ENCODE measurements around the gene ENOX2.

Gene ENOX2

DNA sequence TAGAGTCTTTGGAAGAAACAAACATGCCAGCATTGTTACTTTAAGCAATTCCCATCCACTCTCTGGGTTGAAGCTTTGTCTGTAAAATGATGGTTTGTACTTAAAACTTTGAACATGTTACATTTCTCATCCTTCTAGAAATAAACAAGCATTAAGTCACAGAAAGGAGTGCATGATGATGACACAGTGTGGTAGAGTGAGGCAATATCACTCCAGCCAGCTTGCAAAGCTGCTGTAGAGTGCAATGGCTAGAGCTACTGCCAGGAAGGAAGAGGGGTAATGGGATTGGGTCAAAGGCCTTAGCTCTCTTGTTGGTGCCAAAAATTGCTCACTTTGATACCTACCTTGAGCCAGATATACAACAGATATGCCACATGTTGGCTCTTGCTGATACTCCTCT is 12.3 kb upstream of the ENOX2 start:
- ATAC-seq (ENCODE audit: insufficient read depth, low read depth) (no peak), DNase-seq (no peak)
- no peaks in the 10 kb centered on the region for H4K20me1 ChIP-seq (ENCODE audit: insufficient read depth, low read length)
- no peaks in the 10 kb centered on the region for H3K4me1 ChIP-seq (ENCODE audit: insufficient read depth, low read length)
- no peaks in the 10 kb centered on the region for H3K27me3 ChIP-seq (ENCODE audit: insufficient read depth, low read length, poor library complexity)
- no peak overlapping the region for H3K4me2 ChIP-seq (ENCODE audit: insufficient read depth, low read length)
- no peak overlapping the region for H3K27ac ChIP-seq (ENCODE audit: low read length)
- no peak overlapping the region for H3K4me3 ChIP-seq (ENCODE audit: low read depth in 1 of 2, low read length in 2 of 2)
- no peak overlapping the region for H2AFZ ChIP-seq (ENCODE audit: low read depth, low read length)
- no peak overlapping the region for H3K9ac ChIP-seq (ENCODE audit: low read depth, low read length)
- no peaks in the 10 kb centered on the region for H3K79me2 ChIP-seq (ENCODE audit: insufficient read depth, low read length)
- H3K36me3 ChIP-seq (ENCODE audit: insufficient read depth, low read length): no peaks in the 10 kb centered on the region
- TF ChIP-seq, protein P1, sequence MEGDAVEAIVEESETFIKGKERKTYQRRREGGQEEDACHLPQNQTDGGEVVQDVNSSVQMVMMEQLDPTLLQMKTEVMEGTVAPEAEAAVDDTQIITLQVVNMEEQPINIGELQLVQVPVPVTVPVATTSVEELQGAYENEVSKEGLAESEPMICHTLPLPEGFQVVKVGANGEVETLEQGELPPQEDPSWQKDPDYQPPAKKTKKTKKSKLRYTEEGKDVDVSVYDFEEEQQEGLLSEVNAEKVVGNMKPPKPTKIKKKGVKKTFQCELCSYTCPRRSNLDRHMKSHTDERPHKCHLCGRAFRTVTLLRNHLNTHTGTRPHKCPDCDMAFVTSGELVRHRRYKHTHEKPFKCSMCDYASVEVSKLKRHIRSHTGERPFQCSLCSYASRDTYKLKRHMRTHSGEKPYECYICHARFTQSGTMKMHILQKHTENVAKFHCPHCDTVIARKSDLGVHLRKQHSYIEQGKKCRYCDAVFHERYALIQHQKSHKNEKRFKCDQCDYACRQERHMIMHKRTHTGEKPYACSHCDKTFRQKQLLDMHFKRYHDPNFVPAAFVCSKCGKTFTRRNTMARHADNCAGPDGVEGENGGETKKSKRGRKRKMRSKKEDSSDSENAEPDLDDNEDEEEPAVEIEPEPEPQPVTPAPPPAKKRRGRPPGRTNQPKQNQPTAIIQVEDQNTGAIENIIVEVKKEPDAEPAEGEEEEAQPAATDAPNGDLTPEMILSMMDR (IDR thresholded peaks at IDR 0.05; ENCODE audit: borderline replicate concordance, extremely low read depth, low read length, poor library complexity, severe bottlenecking): no peak
- no peak for TF ChIP-seq EZH2 (IDR thresholded peaks at IDR 0.05; ENCODE audit: borderline replicate concordance, low read depth, low read length, severe bottlenecking)
- H3K9me3 ChIP-seq (ENCODE audit: insufficient read depth, low read length, severe bottlenecking): no peaks in the 10 kb centered on the region

DNA sequence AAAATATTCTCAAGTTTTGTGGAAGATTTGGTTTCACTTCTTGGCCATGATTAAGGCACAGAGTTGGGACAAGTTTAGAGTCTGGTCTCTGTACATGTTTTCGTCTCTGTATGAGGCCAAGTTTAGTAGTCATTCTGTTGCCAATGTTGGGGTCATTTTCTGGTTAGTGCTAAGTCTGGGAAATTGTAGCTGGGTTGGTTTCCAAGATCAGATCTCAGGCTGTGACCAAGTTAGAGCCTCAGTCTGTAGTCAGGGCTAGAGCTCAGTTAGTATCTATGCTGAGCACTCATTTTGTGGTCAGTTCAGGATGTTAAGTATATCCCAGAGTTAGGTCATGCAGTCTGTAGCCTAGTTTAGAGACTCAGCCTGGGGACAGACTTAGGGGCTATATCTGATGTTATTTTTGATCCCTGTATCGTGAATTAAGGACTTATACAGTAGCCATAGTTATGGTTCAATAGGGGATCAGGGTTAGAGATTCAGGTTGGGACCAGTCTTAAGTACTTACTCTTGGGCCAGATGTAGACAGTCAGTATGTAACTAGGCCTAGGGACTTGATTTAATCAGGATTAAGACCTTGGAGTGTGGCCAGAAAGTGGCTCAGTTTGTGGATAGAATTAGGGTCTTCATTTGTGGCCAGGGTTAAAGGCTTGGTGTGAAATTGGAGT is 6.6 kb upstream of the ENOX2 start:
- DNase-seq: no peak
- no peaks in the 10 kb centered on the region for H3K4me1 ChIP-seq (ENCODE audit: insufficient read depth, low read length)
- H3K79me2 ChIP-seq (ENCODE audit: insufficient read depth, low read length): no peaks in the 10 kb centered on the region
- H3K36me3 ChIP-seq (ENCODE audit: insufficient read depth, low read length): no peaks in the 10 kb centered on the region
- no peak overlapping the region for H2AFZ ChIP-seq (ENCODE audit: low read depth, low read length)
- no peak for ATAC-seq (ENCODE audit: insufficient read depth, low read depth)
- no peak overlapping the region for H3K27ac ChIP-seq (ENCODE audit: low read length)
- no peak overlapping the region for H3K4me2 ChIP-seq (ENCODE audit: insufficient read depth, low read length)
- no peaks in the 10 kb centered on the region for H3K27me3 ChIP-seq (ENCODE audit: insufficient read depth, low read length, poor library complexity)
- H3K9ac ChIP-seq (ENCODE audit: low read depth, low read length): no peak overlapping the region
- no peak for TF ChIP-seq EZH2 (IDR thresholded peaks at IDR 0.05; ENCODE audit: borderline replicate concordance, low read depth, low read length, severe bottlenecking)
- TF ChIP-seq, protein P1 (IDR thresholded peaks at IDR 0.05; ENCODE audit: borderline replicate concordance, extremely low read depth, low read length, poor library complexity, severe bottlenecking): no peak
- no peaks in the 10 kb centered on the region for H3K9me3 ChIP-seq (ENCODE audit: insufficient read depth, low read length, severe bottlenecking)
- H4K20me1 ChIP-seq (ENCODE audit: insufficient read depth, low read length): no peaks in the 10 kb centered on the region
- H3K4me3 ChIP-seq (ENCODE audit: low read depth in 1 of 2, low read length in 2 of 2): no peak overlapping the region

DNA sequence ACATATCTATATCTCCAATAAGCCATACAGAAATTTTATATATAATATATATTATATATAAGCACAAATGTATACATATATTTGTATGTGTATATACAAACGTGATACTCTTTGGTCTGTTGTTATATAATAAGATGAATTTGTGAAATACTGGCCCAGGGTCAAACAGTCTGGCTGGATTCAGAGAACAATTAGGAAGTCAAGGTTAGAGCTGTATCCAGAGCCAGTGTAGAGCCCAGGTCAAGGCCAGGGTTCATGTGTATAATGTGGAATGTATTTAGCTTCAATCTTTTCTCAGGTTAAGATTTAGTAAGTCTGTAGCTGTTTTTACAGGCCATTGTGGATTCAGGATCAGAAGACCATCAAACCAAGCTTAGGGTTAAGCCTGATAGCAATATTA is 3.8 kb upstream of the ENOX2 start:
- Histone ChIP-seq H2AFZ (ENCODE audit: low read depth, low read length) (no peak overlapping the region), H3K4me1 (ENCODE audit: insufficient read depth, low read length) (peaks cover 12% of the 10 kb centered on the region), H4K20me1 (ENCODE audit: insufficient read depth, low read length) (no peaks in the 10 kb centered on the region), H3K36me3 (ENCODE audit: insufficient read depth, low read length) (no peaks in the 10 kb centered on the region), H3K9me3 (ENCODE audit: insufficient read depth, low read length, severe bottlenecking) (no peaks in the 10 kb centered on the region), H3K9ac (ENCODE audit: low read depth, low read length) (no peak overlapping the region), H3K79me2 (ENCODE audit: insufficient read depth, low read length) (no peaks in the 10 kb centered on the region), H3K27ac (ENCODE audit: low read length) (no peak overlapping the region), H3K27me3 (ENCODE audit: insufficient read depth, low read length, poor library complexity) (no peaks in the 10 kb centered on the region), H3K4me3 (ENCODE audit: low read depth in 1 of 2, low read length in 2 of 2) (no peak overlapping the region), H3K4me2 (ENCODE audit: insufficient read depth, low read length) (no peak overlapping the region)
- TF ChIP-seq, protein P1 (IDR thresholded peaks at IDR 0.05; ENCODE audit: borderline replicate concordance, extremely low read depth, low read length, poor library complexity, severe bottlenecking): no peak
- no peak for TF ChIP-seq EZH2 (IDR thresholded peaks at IDR 0.05; ENCODE audit: borderline replicate concordance, low read depth, low read length, severe bottlenecking)
- DNase-seq (no peak), ATAC-seq (ENCODE audit: insufficient read depth, low read depth) (no peak)

Measured in DND-41 (cell line).